Ascending aorta (tissue), 2 donors: ENCODE results near the gene NTF3. TPM values are rescaled to one million over a fixed set of nuclear protein-coding genes. Genes with fewer than 3 reads are reported as not detected.

Experiments
- DNase-seq, 2 donors: peaks; one replicate each; pipeline ENCODE4 v3.0.0-alpha.2; 2019; ENCODE audit warnings: low spot score in 2 of 2
- H3K27ac ChIP-seq, 2 donors: fragments of 200-600 bp; sonication (generic); one replicate each; pipeline ENCODE4 v1.5.1; 2016 to 2017; ENCODE audit warnings: mild to moderate bottlenecking in 1 of 2
- H3K27me3 ChIP-seq: fragments of 200-600 bp; sonication (generic); one replicate; pipeline ENCODE4 v1.5.1; 2017
- H3K36me3 ChIP-seq, 2 donors: fragments of 200-600 bp; sonication (generic); one replicate each; pipeline ENCODE4 v1.5.1; 2016
- H3K4me1 ChIP-seq, 2 donors: fragments of 200-600 bp; sonication (generic); one replicate each; pipeline ENCODE4 v1.5.1; 2016 to 2017; ENCODE audit warnings: mild to moderate bottlenecking in 1 of 2
- H3K4me3 ChIP-seq, 2 donors: fragments of 200-600 bp; sonication (generic); one replicate each; pipeline ENCODE4 v1.5.1; 2016 to 2017; ENCODE audit warnings: mild to moderate bottlenecking in 1 of 2
- H3K9me3 ChIP-seq, 2 donors: fragments of 200-600 bp; sonication (generic); one replicate each; pipeline ENCODE4 v1.5.1; 2016
- intact Hi-C: fragments of 100-400 bp; cut with DNase I; formaldehyde crosslinking; loops from one replicate; pipeline ENCODE4 v1.15.1; 2023
- total RNA-seq: library from RNA; depleted of rRNA; stranded (reverse); fragments of >200 nt; gene quantifications from one replicate; pipeline ENCODE4 v1.1.0, GENCODE V29; 2016
- TF ChIP-seq, protein P1 (sequence below), 3 experiments: fragments of 200-600 bp in 2 of 3; fragments of 450-650 bp in 1 of 3; sonication (generic) in 2 of 3; IDR thresholded peaks; one replicate each; pipeline ENCODE4 v1.5.1; 2016 to 2019; ENCODE audit warnings: antibody characterized with exemption in 3 of 3, mild to moderate bottlenecking in 1 of 3, moderate library complexity in 1 of 3

Gene NTF3
- total RNA-seq, 1 donor from 2014 or later = 58.9 TPM

- no peaks in the 10 kb centered on the region for H3K27me3 ChIP-seq
- intact Hi-C loops = no loop called here
- TF ChIP-seq, protein P1, sequence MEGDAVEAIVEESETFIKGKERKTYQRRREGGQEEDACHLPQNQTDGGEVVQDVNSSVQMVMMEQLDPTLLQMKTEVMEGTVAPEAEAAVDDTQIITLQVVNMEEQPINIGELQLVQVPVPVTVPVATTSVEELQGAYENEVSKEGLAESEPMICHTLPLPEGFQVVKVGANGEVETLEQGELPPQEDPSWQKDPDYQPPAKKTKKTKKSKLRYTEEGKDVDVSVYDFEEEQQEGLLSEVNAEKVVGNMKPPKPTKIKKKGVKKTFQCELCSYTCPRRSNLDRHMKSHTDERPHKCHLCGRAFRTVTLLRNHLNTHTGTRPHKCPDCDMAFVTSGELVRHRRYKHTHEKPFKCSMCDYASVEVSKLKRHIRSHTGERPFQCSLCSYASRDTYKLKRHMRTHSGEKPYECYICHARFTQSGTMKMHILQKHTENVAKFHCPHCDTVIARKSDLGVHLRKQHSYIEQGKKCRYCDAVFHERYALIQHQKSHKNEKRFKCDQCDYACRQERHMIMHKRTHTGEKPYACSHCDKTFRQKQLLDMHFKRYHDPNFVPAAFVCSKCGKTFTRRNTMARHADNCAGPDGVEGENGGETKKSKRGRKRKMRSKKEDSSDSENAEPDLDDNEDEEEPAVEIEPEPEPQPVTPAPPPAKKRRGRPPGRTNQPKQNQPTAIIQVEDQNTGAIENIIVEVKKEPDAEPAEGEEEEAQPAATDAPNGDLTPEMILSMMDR (IDR thresholded peaks at IDR 0.05) = no peak
- no peak overlapping the region for H3K27ac ChIP-seq
- no peaks in the 10 kb centered on the region for H3K9me3 ChIP-seq
- H3K4me3 ChIP-seq = no peak overlapping the region
- H3K4me1 ChIP-seq = no peaks in the 10 kb centered on the region
- DNase-seq = no peak
- H3K36me3 ChIP-seq = no peaks in the 10 kb centered on the region
Observed at GRCh38 chr12:5403411-5403810, 28.5 kb upstream of the NTF3 start.

DNA sequence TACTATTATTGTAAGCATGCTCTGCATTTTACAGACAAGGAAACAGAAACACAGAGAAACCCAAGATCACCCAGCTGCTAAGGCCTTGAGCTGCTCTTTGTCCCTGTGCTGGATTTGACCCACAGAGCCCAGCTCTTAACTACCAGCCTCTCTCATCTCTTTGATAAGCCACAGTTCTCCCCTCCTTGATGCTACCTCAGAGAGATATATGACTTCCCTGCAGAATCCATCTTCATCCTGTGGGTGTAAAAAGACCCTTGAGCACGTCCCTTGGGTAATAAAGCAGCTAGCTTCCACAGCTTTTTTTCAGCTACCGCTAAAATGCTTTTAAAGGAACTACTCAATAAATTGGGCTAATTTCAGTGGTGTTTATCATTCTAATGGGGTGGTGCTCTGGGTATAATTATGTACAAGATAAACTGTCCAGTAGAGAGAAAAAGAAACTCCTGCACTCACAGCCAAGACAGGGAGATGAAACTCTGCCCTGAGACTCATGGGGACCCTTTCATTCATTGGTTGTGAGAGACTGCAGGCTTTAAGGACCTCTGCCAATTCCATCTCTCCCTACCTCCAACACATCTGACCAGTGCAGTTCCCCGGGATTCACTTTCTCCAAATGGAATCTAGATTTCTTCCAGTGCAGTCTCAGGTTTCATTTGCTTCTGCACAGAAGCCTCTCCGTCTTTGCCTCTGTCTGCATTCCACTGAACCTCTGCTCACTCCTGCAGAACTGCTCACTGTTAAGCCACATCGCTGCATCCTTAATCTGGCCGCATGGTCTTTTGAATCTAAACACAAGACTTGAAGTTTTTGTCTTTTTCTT lies 24.7 kb upstream of the NTF3 start:
- H3K27me3 ChIP-seq = no peaks in the 10 kb centered on the region
- no peak for DNase-seq
- H3K9me3 ChIP-seq = peaks cover 0 to 12% of the 10 kb centered on the region in 2 donors
- H3K4me3 ChIP-seq = no peak overlapping the region
- H3K36me3 ChIP-seq = no peaks in the 10 kb centered on the region
- TF ChIP-seq, protein P1 (IDR thresholded peaks at IDR 0.05) = no peak
- intact Hi-C loops = no loop called here
- no peak overlapping the region for H3K27ac ChIP-seq
- no peaks in the 10 kb centered on the region for H3K4me1 ChIP-seq

GRCh38 chr12:5409619-5410018 lies 22.3 kb upstream of the NTF3 start:
- Histone ChIP-seq H3K27me3 (no peaks in the 10 kb centered on the region), H3K27ac (no peak overlapping the region), H3K4me3 (no peak overlapping the region), H3K4me1 (no peaks in the 10 kb centered on the region), H3K9me3 (peaks cover 0 to 14% of the 10 kb centered on the region in 2 donors), H3K36me3 (no peaks in the 10 kb centered on the region)
- no peak for DNase-seq
- TF ChIP-seq, protein P1 (IDR thresholded peaks at IDR 0.05) = no peak
- intact Hi-C loops = no loop called here

- TF ChIP-seq, protein P1 (IDR thresholded peaks at IDR 0.05) = no peak
- no peaks in the 10 kb centered on the region for H3K4me1 ChIP-seq
- peaks cover 0 to 8% of the 10 kb centered on the region in 2 donors for H3K9me3 ChIP-seq
- no peaks in the 10 kb centered on the region for H3K27me3 ChIP-seq
- H3K4me3 ChIP-seq = no peak overlapping the region
- intact Hi-C loops = no loop called here
- H3K36me3 ChIP-seq = no peaks in the 10 kb centered on the region
- H3K27ac ChIP-seq = no peak overlapping the region
- DNase-seq = no peak
Observed at GRCh38 chr12:5416571-5416970, 15.3 kb upstream of the NTF3 start.

- Histone ChIP-seq H3K27me3 (no peaks in the 10 kb centered on the region), H3K9me3 (no peaks in the 10 kb centered on the region), H3K4me1 (no peaks in the 10 kb centered on the region), H3K27ac (no peak overlapping the region), H3K4me3 (no peak overlapping the region), H3K36me3 (no peaks in the 10 kb centered on the region)
- TF ChIP-seq, protein P1 (IDR thresholded peaks at IDR 0.05) = no peak
- DNase-seq = no peak
- intact Hi-C loops = no loop called here
Observed at GRCh38 chr12:5417500-5417899, 14.4 kb upstream of the NTF3 start.
